Measurements from ENCODE around the gene SLC16A1. TPM values are rescaled to one million over a fixed set of nuclear protein-coding genes. Genes with fewer than 3 reads are reported as not detected.

SLC16A1 gene
- total and polyA plus RNA-seq, 2 experiments from 2014 or later: 231 to 593 TPM

- TF ChIP-seq, protein P1, sequence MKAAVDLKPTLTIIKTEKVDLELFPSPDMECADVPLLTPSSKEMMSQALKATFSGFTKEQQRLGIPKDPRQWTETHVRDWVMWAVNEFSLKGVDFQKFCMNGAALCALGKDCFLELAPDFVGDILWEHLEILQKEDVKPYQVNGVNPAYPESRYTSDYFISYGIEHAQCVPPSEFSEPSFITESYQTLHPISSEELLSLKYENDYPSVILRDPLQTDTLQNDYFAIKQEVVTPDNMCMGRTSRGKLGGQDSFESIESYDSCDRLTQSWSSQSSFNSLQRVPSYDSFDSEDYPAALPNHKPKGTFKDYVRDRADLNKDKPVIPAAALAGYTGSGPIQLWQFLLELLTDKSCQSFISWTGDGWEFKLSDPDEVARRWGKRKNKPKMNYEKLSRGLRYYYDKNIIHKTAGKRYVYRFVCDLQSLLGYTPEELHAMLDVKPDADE (IDR thresholded peaks at IDR 0.05): no peak
- TF ChIP-seq ZNF331 (CRISPR knock-in tag; IDR thresholded peaks at IDR 0.05; ENCODE audit: low read depth) (no peak), EZH2phosphoT487 (IDR thresholded peaks at IDR 0.05; ENCODE audit: unreplicated experiment) (no peak), JUNB (IDR thresholded peaks at IDR 0.05; ENCODE audit: unreplicated experiment) (no peak), CREB1 (CRISPR knock-in tag; IDR thresholded peaks at IDR 0.05; ENCODE audit: low read depth) (no peak), REST (IDR thresholded peaks at IDR 0.05; ENCODE audit: unreplicated experiment) (no peak)
These were observed 62.0 kb downstream of the SLC16A1 start (continued) for GRCh38 chr1:112894010-112894292.

- no peak overlapping the region for H3K27ac ChIP-seq (ENCODE audit: low read depth)
- ATAC-seq (no peak), DNase-seq (ENCODE audit: low spot score) (no peak)
- no peak overlapping the region for H3K27ac Mint-ChIP-seq
- H3K27me3 ChIP-seq (ENCODE audit: insufficient read depth): no peaks in the 10 kb centered on the region
- H4K20me1 ChIP-seq (replicated peaks; ENCODE audit: insufficient read depth): no peaks in the 10 kb centered on the region
- H3K4me3 Mint-ChIP-seq: no peak overlapping the region
- peaks cover 43% of the 10 kb centered on the region for H3K9me3 Mint-ChIP-seq
- H3K9me2 ChIP-seq (ENCODE audit: insufficient read depth): no peaks in the 10 kb centered on the region
- H3K27me3 Mint-ChIP-seq (ENCODE audit: insufficient read depth, low read depth, poor library complexity): peaks cover 3% of the 10 kb centered on the region
- H3F3A ChIP-seq (replicated peaks; ENCODE audit: low read depth): 0 out of 2 replicates have a peak, but pooled peaks cover 3% of the 10 kb centered on the region
- H3K4me1 ChIP-seq (ENCODE audit: insufficient read depth): no peaks in the 10 kb centered on the region
- peaks cover 5% of the 10 kb centered on the region for H3K36me3 ChIP-seq (ENCODE audit: insufficient read depth)
- H3K4me3 ChIP-seq: no peak overlapping the region
- H3K4me1 Mint-ChIP-seq: no peaks in the 10 kb centered on the region; the same call in 2 of the 3 replicates
- no peak overlapping the region for H3K4me2 ChIP-seq
- peaks cover 33% of the 10 kb centered on the region for H3K36me3 Mint-ChIP-seq (ENCODE audit: low read depth)
- H2AFZ ChIP-seq: no peak overlapping the region
- no peaks in the 10 kb centered on the region for H3K79me2 ChIP-seq (replicated peaks; ENCODE audit: insufficient read depth)
- TF ChIP-seq ZNF331 (CRISPR knock-in tag; IDR thresholded peaks at IDR 0.05; ENCODE audit: low read depth) (no peak), ZNF114 (CRISPR knock-in tag; IDR thresholded peaks at IDR 0.05) (no peak), EZH2 (IDR thresholded peaks at IDR 0.05; ENCODE audit: low read depth, unreplicated experiment) (no peak), NANOG (IDR thresholded peaks at IDR 0.05; ENCODE audit: borderline replicate concordance) (no peak), JUNB (IDR thresholded peaks at IDR 0.05; ENCODE audit: unreplicated experiment) (no peak), CREB1 (CRISPR knock-in tag; IDR thresholded peaks at IDR 0.05; ENCODE audit: low read depth) (no peak), EZH2phosphoT487 (IDR thresholded peaks at IDR 0.05; ENCODE audit: unreplicated experiment) (no peak)
- TF ChIP-seq, protein P1 (IDR thresholded peaks at IDR 0.05): no peak
- TF ChIP-seq, protein P2, sequence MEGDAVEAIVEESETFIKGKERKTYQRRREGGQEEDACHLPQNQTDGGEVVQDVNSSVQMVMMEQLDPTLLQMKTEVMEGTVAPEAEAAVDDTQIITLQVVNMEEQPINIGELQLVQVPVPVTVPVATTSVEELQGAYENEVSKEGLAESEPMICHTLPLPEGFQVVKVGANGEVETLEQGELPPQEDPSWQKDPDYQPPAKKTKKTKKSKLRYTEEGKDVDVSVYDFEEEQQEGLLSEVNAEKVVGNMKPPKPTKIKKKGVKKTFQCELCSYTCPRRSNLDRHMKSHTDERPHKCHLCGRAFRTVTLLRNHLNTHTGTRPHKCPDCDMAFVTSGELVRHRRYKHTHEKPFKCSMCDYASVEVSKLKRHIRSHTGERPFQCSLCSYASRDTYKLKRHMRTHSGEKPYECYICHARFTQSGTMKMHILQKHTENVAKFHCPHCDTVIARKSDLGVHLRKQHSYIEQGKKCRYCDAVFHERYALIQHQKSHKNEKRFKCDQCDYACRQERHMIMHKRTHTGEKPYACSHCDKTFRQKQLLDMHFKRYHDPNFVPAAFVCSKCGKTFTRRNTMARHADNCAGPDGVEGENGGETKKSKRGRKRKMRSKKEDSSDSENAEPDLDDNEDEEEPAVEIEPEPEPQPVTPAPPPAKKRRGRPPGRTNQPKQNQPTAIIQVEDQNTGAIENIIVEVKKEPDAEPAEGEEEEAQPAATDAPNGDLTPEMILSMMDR (conservative IDR thresholded peaks at IDR 0.05; ENCODE audit: low read depth in 2 of 2): no peak
These were observed 62.5 kb downstream of the SLC16A1 start for GRCh38 chr1:112893288-112894009.

Data from GM23338 (cell line).